Stimulated activated memory B cell treated with anti-CD40 and anti-IgM and Interleukin-4, amounts not matched to agents 10 μg/mL and 1 μg/mL and 100 μg/mL, for 72 hours (primary cell): ENCODE results near the gene UBN2.

ENCODE experiments used
- ATAC-seq: fragments of 150-1000 bp; cut with Tn5 transposase; 2 replicates; pipeline ENCODE4 v1.10.0; 2021
- H3K27ac Mint-ChIP-seq: one replicate; pipeline ENCODE4 v1.8.0; 2022; ENCODE audit warnings: mild to moderate bottlenecking, mixed read lengths
- H3K27me3 Mint-ChIP-seq: one replicate; pipeline ENCODE4 v1.8.0; 2022; ENCODE audit warnings: mixed read lengths
- H3K36me3 Mint-ChIP-seq: one replicate; pipeline ENCODE4 v1.8.0; 2022; ENCODE audit warnings: mixed read lengths
- H3K4me1 Mint-ChIP-seq: one replicate; pipeline ENCODE4 v1.8.0; 2022; ENCODE audit warnings: mixed read lengths
- H3K4me3 Mint-ChIP-seq: one replicate; pipeline ENCODE4 v1.8.0; 2022; ENCODE audit warnings: mild to moderate bottlenecking, moderate library complexity, mixed read lengths
- H3K9me3 Mint-ChIP-seq: one replicate; pipeline ENCODE4 v1.8.0; 2022; ENCODE audit warnings: mixed read lengths

The UBN2 gene

DNA sequence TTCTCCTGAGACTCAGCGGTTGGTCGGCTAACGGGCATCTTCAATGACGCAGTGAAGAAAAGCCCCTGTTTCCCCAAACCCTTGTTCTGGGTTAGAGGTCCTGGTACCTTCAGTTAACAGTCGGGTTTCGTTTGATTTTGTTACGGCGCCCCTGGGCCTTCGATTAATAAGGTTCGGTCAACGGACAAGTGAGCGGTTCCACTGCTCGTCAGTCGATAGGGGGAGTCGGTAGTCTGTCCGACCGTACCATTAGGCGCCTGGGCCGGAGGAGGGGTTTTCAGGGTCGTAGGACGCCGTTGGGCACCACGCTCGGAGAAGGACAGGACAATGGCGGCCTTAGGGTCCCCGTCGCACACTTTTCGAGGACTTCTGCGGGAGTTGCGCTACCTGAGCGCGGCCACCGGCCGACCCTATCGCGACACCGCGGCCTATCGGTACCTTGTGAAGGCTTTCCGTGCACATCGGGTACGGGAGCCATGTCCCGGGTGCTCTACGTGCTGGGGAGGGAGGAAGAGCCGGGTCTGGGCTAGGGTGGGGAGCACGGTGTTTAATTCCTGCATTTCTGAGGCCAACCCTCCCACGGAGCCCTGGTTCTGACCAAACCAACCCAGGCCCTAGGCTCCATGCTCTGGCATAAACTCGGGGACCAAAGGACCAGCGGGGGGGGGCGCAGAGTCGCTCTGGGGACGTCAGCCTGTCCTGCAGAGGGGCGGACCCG lies 110.2 kb downstream of the UBN2 start, which contains the start of gene FMC1:
Gene FMC1, plus strand, starts transcription at position 280 of the 718 bp plus-strand sequence. Its CDS starts 48 bp downstream, at position 328.
- peak; percentile 81 for ATAC-seq
- Mint-ChIP-seq H3K27ac (peak within 1 kb of the TSS; percentile 99), H3K27me3 (no peaks in the 10 kb centered on the region), H3K4me3 (peak within 1 kb of the TSS; percentile 88), H3K4me1 (peaks cover 35% of the 10 kb centered on the region), H3K9me3 (peaks cover 5% of the 10 kb centered on the region), H3K36me3 (peaks cover 7% of the 10 kb centered on the region)

DNA sequence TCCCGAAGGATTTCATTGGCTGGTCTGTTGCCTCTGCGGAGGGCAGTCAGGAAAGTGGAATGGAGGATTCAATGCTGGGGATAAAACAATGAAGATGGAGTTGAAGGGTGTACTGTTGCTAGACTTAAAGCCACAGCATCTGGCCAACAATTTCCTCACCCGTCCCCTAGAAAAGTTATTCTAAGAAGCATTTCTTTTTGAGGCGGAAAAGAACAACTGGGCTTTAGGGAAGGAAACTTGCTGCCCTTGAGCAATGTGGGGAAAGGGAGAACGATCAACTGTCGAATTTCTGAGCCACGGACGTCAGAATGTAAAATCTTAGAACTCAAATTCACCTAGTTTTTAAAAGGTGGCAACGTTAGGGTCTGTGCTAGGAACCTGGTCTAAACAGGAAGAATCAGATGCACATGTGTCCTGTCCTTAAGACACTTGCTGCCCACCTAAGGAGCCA lies 110.8 kb downstream of the UBN2 start:
- ATAC-seq, result no peak
- peak overlapping the region; percentile 99 for H3K27ac Mint-ChIP-seq
- peak overlapping the region; percentile 88 for H3K4me3 Mint-ChIP-seq
- peaks cover 5% of the 10 kb centered on the region for H3K9me3 Mint-ChIP-seq
- H3K4me1 Mint-ChIP-seq, result peaks cover 35% of the 10 kb centered on the region
- no peaks in the 10 kb centered on the region for H3K27me3 Mint-ChIP-seq
- peaks cover 10% of the 10 kb centered on the region for H3K36me3 Mint-ChIP-seq

DNA sequence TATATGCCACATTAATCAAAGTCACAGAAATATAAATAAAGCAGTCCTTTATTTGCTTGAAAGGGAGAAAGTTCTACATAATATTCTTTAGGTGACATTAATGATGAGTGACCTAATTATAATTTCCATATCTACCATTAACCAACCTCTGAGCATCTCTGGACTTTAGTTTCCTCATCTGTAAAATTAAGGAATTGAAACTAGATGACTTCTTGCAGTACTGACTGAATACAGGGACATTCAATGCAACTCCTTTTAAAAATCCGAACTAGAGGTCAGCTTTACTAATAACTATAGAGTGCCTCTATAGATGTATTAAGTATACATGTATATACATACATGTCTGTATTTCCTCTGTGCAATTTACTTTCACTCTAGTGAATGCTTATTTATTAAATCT lies 114.0 kb downstream of the UBN2 start:
- H3K9me3 Mint-ChIP-seq, result no peaks in the 10 kb centered on the region
- peaks cover 31% of the 10 kb centered on the region for H3K4me1 Mint-ChIP-seq
- H3K36me3 Mint-ChIP-seq, result peaks cover 19% of the 10 kb centered on the region
- no peaks in the 10 kb centered on the region for H3K27me3 Mint-ChIP-seq
- H3K4me3 Mint-ChIP-seq, result no peak overlapping the region
- no peak overlapping the region for H3K27ac Mint-ChIP-seq
- no peak for ATAC-seq

DNA sequence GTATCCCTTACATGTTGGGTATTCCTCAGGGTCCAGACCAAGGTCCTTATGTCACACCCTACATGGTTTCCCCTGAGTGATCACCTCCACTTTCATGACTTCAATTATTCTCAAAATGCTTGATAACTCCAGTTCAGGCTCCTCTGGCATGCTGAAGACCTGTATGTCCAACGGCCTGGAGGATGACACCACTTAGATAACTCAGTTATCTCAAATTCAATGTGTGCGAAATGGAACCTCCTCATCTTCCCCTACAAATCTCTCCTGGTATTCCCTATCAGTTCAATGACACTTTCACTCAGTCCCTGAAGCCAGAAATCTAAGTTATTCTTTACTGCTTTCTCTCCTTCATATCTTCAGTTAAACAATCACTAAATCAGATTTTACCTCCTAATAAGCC lies 120.0 kb downstream of the UBN2 start:
- Mint-ChIP-seq H3K9me3 (no peaks in the 10 kb centered on the region), H3K27ac (no peak overlapping the region), H3K4me3 (no peak overlapping the region), H3K36me3 (peaks cover 39% of the 10 kb centered on the region), H3K4me1 (peaks cover 14% of the 10 kb centered on the region), H3K27me3 (no peaks in the 10 kb centered on the region)
- no peak for ATAC-seq

DNA sequence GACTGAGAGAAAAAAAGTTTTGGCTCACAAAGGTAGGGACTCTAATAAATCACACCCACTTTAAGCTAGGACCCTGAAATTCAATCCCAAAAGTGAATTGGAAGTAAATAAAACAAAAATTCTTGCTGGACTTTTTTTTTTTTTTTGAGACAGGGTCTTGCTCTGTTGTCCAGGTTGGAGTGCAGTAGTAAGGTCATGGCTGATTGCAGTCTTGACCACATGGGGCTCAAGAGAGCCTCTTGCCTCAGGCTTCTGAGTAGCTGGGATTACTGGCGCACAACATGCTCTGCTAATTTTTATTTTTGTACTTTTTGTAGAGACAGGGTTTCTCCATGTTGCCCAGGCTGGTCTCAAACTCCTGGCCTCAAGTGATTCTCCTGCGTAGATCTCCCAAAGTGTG lies 123.7 kb downstream of the UBN2 start:
- Mint-ChIP-seq H3K9me3 (no peaks in the 10 kb centered on the region), H3K27me3 (no peaks in the 10 kb centered on the region), H3K4me3 (no peak overlapping the region), H3K4me1 (peaks cover 27% of the 10 kb centered on the region), H3K36me3 (peaks cover 27% of the 10 kb centered on the region), H3K27ac (no peak overlapping the region)
- ATAC-seq, result no peak

DNA sequence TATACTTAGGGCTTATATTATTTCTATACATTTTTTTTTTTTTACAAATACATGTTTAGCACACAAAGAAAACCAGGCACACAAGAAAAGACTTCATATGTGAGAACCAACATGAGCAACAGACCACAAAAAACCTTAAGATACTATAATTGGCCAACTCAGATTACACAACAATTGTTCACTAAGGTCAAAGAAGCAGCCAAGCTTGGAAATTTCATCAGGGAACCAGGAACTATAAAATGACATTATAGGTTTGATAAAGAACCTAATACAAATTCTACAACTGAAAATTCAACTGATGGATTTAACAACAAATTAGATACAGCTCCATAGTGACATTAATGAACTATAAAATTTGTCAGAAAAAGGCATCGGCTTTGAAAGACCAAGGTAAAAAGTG lies 124.3 kb downstream of the UBN2 start:
- Mint-ChIP-seq H3K27me3 (no peaks in the 10 kb centered on the region), H3K9me3 (no peaks in the 10 kb centered on the region), H3K4me3 (no peak overlapping the region), H3K27ac (no peak overlapping the region), H3K4me1 (peaks cover 24% of the 10 kb centered on the region), H3K36me3 (peaks cover 23% of the 10 kb centered on the region)
- ATAC-seq, result no peak
